Astrocyte of the cerebellum (primary cell): Measurements from ENCODE around the gene PPM1H.
"Not testable (repeated sequence)": the region's sequence is repeated elsewhere in the genome, so short reads cannot be mapped to it uniquely, and the experiment has no call there.

Experiments
- DNase-seq: peaks from one replicate; pipeline ENCODE4 v3.0.0-alpha.2; 2011; ENCODE audit warnings: low read depth
- H3K4me3 ChIP-seq: 2 replicates; pipeline ENCODE4 v1.5.1; 2011; ENCODE audit warnings: mild to moderate bottlenecking, low read depth, low read length, moderate library complexity
- CTCF ChIP-seq: IDR thresholded peaks from 2 replicates; pipeline ENCODE4 v1.5.1; 2012; ENCODE audit warnings: low read length, low read depth, moderate library complexity, mild to moderate bottlenecking; ENCODE audit errors: missing control alignments
- in situ Hi-C: cut with HindIII; loops from 2 replicates; pipeline ENCODE4 v1.10.0; 2017; ENCODE audit warnings: low sequenced_read_pairs

PPM1H gene

GRCh38 chr12:62760779-62761178 is 174.2 kb downstream of the PPM1H start:
- in situ Hi-C loops = no loop called here
- TF ChIP-seq CTCF = no peak
- no peak for DNase-seq
- no peak overlapping the region for H3K4me3 ChIP-seq

GRCh38 chr12:62760341-62760740 is 174.6 kb downstream of the PPM1H start:
- in situ Hi-C loops, DNase-seq, H3K4me3 ChIP-seq: not testable (repeated sequence)

DNA sequence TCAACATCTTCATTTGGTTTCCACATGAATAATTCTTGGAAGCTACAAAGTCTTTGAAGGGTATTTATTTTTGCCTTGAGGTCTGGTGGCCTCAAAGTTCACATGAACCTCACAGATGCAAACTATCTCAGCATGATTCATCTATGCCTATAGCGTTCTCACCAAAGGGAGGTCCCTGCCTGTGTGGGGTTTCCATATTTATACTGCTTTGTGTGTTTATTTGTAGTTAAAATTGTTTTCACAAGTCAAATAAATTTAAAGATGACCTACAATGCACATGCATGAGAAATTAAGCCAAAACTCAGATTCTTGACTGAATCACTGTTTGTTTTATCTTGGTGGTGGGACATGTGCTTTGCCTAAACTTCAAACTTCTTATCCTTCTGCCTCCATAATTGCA is 176.7 kb downstream of the PPM1H start:
- no peak for TF ChIP-seq CTCF
- no peak overlapping the region for H3K4me3 ChIP-seq
- DNase-seq = peak; percentile 56
- in situ Hi-C loops = no loop called here

DNA sequence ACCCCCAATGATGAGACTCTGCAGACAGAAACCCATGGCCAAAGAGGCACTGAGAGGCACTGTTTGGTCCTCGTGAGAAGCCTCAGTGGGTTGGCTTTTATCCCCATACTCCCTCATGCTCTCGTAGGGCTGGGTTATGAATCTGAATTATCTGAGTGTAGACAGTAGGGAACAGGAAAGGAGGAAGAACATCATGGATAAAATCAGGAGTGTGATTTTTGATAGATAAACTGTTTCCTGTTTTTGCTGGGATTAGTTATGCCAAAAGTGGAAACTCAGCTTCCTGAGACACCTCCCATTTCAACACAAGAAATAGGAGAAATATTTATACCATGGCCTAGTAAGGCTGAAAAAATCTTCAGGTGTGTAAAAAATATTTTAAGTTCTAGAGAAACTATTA is 177.9 kb downstream of the PPM1H start:
- no peak for DNase-seq
- TF ChIP-seq CTCF = no peak
- H3K4me3 ChIP-seq = no peak overlapping the region
- in situ Hi-C loops = no loop called here

- in situ Hi-C loops = no loop called here
- TF ChIP-seq CTCF = no peak
- H3K4me3 ChIP-seq = no peak overlapping the region
- DNase-seq = no peak
Observed at GRCh38 chr12:62754706-62755105, 180.2 kb downstream of the PPM1H start.

DNA sequence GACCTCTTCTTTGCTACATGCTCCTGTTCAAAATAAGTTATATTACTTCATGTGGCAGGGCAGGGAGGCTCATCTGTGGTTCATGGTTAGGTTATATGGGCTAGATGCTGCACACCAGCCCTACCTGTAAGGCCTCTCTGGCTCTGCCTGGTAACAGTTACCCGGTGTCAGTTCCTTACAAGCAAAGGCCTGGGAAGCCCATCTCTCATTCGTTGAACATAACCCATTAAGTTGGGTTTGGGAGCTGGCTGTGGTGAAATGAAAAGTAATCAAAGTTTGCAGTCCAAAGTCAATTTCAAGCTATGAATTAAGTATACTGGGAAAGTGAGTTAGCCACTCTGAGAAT is 183.2 kb downstream of the PPM1H start:
- H3K4me3 ChIP-seq = no peak overlapping the region
- DNase-seq = no peak
- no peak for TF ChIP-seq CTCF
- in situ Hi-C loops = no loop called here

- TF ChIP-seq CTCF = no peak
- in situ Hi-C loops = no loop called here
- no peak for DNase-seq
- H3K4me3 ChIP-seq = no peak overlapping the region
Observed at GRCh38 chr12:62750941-62751809, 183.8 kb downstream of the PPM1H start.
